HS-5 (cell line): ENCODE data around the gene ZNF770.
A peak's percentile ranks its signal among the peaks of the same experiment; 100 is the strongest.

Experiments used
- DNase-seq: peaks from one replicate; pipeline ENCODE4 v3.0.0-alpha.2; 2012; ENCODE audit warnings: low read depth

The ZNF770 gene

DNA sequence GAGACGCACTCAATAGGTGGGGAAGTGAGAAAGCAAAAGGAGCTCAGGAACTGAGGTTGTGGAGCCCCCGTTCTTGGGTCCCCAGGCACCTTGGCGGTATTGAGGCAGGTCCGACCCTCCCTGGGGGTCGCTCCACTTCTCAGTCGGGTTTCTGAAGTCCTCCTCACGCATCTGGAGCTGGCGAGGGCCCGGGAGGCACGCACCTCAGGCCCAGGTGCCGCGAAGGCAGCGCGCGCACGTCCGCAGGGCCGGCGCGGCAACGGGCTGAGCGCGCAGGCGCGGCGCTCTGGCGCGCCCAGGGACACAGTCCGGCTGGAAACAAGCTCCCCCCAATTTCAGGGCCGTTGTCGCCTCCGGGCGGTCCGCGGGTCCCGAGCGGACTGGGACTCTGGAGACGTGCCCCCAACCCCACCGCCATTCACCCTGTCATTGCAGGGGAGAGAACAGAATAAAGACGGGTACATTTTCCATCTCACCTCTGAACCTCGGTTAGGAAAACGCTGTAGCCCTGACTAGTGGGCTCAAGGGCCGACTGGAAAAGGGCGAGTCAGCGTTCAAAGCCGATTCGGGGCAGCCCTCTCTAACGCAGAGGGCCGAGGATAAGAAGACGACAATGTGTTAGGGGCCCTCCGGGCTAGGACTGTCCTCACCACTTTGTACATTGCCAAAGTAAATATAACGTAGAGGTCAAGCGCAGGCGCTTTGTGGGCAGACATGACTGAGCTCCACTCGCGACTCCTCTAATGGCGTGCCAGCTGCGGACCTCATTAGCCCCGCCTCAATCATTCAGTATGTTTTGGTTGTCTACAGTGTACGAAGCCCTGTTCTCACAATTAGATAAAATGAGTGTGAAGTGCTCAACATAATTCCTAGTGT, at the start of gene ZNF770:
ZNF770 (minus strand) TSS at position 261 of the 876 bp plus-strand sequence. CDS start 4,853 bp downstream, outside the sequence.
- peak; percentile 59 for DNase-seq

DNA sequence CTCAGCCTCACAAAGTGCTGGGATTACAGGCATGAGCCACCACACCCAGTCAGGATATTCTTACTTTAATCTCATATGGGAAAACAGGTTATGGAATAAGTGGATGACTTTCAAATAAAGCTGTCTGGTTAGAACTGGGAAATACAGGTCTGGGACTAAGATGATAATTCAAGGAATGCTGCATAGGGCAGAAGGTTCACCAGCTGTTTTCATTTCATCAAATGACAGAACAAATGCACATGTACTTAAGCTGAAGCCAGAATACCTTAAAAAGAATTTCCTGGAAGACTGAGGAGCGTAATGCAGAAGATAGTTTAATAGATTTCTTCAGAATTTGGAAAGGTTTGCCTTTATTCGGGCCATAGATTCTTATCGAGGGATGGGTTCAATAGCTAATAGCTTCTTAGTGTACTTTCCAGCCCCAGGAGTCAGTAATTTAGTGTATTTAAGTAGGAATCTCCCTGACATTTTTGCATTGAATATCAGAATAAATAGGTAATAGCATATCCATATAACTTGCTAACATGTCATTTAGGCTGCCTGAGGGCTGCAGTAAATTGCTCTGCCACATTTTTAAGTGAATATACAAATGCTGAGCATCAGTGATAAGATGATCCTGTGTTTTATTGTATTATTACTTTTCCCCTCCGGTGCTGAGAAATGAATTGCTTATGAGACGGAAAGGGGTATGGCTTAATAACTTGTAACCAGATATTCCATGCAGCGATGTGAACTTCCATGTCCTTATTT, 40.3 kb upstream of the ZNF770 start:
- no peak for DNase-seq

GRCh38 chr15:35023804-35024203, 35.7 kb upstream of the ZNF770 start:
- DNase-seq = no peak

DNA sequence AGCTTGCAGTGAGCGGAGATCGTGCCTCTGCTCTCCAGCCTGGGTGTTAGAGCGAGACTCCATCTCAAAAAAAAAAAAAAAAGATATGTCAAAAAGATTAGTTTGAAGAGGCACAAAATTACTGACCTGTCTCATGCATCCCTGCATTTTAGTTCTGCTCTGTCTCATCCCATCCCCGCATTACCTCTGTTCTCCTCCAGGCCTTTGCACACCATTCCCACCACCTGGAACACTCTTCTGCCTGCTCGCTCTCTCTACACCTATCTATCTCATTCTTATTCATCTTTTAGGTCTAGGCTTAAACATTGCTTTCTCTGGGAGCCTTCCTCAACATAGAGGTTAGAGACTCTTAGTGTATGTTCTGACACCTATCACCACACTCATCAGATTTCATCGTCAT, 32.9 kb upstream of the ZNF770 start:
- DNase-seq = no peak

DNA sequence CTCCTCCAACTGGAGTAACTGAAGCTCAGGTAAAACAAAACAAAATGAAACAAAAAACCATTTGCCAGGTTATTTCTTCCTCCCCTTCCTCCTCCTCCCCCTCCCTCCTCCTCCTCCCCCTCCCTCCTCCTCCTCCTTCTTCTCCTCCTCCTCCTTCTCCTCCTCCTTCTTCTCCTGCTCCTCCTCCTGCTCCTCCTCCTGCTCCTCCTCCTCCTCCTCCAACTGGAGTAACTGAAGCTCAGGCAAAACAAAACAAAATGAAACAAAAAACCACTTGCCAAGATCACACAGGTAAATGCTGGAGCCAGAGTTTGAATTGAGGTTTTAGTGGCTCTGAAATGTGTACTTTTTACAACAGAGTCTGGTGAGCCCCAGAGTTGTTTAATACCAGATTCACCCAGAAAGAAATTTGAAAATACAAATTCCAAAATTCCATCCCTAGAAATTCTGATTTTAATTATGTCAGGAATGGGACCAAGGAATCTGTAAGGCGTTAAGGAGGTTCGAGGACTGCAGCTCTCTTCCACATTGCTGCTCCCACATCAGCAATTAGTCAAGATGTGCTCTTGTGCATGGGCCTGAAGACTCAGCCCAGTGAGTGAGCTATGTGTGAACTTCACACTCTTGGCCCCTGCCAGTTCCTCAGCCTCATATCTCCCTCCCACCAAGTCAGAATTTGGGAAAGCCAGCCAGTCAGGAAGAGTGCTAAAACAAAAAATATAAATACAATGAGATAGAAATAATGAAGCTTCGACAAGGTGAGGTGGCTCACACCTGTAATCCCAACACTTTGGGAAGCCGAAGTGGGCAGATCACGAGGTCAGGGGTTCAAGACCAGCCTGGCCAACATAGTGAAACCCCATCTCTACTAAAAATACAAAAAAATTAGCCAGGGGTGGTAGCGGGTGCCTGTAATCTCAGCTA, 31.6 kb upstream of the ZNF770 start:
- DNase-seq = no peak

GRCh38 chr15:35014241-35014640, 26.2 kb upstream of the ZNF770 start:
- no peak for DNase-seq

DNA sequence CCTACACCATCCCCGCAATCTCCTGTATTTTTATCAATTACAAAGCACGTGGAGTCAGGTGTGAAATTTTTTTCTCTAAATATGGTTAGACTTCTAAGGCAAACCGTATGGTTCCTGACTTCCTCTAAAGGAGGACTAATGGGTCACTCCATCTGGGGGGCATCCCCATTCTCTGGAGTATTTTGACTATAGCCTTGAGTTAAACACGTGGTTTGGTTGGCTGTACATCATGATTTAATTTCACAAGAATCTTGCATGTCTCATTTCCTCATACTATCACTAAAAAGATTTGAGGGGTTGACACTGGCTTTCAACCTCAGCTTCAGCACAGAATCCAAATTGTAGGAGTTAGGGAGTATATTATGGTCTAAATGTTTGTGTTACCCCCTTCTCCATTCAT, 25.3 kb upstream of the ZNF770 start:
- DNase-seq = no peak

DNA sequence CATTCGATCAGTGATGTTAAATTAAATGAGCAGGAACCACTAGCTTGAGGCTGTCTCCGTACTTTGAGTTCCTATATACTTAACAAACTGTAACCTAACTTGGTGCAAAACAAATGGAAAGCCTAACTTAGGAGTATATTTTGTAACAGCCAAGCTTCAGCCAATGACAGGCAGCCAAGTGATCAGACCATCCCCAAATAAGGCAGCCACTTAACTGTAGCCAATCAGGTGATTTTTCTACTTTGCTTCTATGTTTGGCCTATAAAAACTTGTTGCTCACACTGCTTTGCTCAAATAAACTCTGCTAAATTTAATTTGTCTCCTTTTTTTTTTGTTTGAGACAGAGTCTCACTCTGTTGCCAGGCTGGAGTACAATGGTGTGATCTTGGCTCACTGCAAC, 19.3 kb upstream of the ZNF770 start:
- DNase-seq = no peak

GRCh38 chr15:35005933-35006332, 17.8 kb upstream of the ZNF770 start:
- DNase-seq = no peak

DNA sequence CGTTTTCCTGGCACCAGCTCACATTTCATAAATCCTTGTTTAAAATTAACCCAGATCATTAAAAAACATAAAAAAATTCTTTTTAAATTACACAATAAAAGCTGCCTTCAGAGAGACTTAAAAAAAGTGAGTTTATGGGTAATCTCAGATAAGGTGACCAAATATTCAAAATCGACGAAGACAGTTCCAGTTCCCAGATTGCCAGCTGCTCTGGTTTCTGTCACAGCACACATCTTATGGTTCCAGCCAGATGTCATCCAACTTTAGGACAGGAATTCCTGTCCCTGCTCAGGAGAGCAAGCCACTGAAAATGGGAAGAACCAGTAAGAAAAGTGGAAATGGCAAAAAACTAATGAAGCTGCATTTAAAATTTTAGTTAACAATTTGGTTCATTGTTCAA, 15.8 kb upstream of the ZNF770 start:
- DNase-seq = no peak

DNA sequence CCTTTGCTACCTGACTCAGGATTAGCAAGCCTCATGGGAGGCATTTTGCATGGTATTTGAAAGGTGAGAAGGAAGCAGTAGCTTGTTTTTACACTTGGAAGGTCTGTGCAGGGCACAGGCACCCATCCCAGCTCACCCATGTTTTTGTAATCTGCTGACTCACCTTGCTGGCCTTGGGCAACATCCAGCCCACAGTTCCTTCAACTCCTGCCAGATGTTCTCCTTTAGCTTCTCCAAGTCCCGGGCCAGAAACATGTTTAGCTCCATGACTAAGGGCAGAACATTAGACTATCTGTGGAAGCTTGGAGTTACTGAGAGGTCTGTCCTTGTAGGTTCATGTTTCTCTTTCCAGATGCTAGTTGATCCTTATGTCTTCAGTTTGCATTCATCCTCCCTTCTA, 12.4 kb upstream of the ZNF770 start:
- peak; percentile 87 for DNase-seq

- DNase-seq = no peak
Measured at GRCh38 chr15:34999906-35000305, 11.8 kb upstream of the ZNF770 start.

GRCh38 chr15:34994925-34995324, 6.8 kb upstream of the ZNF770 start:
- DNase-seq = no peak

DNA sequence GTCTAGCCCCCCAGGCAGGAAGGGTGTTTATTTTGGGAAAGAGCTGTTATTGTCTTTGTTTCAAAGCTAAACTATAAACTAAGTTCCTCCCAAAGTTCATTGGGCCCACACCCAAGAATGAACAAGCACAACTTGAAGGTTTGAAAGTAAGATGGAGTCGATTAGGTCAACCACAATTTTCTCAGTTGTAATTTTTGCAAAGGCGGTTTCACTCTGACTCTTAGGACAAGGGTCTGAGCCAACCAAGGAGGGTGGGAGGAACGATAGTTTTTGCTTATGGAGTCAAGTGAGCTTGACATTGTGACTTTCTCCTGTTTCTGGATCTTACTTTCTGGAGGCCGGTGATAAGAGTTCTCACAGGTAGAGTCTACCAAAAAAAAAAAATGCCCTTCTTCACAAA, 5.8 kb upstream of the ZNF770 start:
- no peak for DNase-seq

DNA sequence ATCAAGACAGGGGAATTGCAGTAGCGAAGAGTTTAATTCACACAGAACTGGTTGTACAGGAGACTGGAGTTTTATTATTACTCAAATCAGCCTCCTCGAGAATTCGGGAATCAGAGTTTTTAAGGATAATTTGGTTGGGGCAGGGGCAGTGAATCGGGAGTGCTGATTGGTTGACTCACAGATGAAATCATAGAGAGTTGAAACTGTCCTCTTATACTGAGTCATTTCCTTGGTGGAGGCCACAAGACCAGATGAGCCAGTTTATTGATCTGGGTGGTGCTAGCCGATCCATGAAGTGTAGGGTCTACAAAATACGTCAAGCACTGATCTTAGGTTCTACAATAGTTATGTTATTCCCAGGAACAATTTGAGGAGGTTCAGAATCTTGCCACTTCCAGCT, 5.3 kb upstream of the ZNF770 start:
- no peak for DNase-seq

GRCh38 chr15:34987609-34988026, 469 bp downstream of the ZNF770 start:
- no peak for DNase-seq

DNA sequence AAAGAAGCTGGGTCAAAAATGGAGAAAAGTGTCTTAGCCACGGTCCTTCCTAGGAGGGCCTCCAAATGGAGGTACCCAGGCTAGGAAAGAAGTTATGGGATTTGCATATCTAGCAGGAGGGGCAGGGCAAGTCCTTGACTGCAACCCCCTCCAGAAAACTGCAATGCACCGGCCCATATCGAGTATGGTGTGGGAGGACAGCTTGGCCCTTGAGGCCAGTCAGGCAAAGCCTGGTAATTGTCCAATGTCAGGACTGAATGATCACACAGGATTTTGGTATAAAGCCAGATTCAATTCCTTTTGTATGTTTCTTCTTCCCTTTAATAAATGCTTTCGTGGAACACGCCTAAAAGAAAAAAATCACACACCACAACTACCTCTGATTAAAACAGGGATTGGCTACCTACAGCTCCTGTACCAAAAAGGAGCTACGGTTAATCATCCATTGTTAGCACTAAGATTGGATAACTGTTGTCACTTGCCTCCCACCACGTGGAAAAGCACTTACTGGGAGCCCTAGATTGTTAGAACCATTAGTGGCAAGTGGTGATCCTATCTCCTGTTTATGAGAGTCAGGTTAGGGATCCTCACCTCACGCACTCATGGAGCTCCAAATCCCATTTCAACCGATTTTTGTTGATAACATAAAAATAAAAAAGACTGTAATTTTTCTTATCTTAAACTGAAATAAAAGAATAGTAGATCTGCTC, 1.2 kb downstream of the ZNF770 start:
- DNase-seq = no peak

GRCh38 chr15:34986326-34986725, 1.8 kb downstream of the ZNF770 start:
- no peak for DNase-seq

DNA sequence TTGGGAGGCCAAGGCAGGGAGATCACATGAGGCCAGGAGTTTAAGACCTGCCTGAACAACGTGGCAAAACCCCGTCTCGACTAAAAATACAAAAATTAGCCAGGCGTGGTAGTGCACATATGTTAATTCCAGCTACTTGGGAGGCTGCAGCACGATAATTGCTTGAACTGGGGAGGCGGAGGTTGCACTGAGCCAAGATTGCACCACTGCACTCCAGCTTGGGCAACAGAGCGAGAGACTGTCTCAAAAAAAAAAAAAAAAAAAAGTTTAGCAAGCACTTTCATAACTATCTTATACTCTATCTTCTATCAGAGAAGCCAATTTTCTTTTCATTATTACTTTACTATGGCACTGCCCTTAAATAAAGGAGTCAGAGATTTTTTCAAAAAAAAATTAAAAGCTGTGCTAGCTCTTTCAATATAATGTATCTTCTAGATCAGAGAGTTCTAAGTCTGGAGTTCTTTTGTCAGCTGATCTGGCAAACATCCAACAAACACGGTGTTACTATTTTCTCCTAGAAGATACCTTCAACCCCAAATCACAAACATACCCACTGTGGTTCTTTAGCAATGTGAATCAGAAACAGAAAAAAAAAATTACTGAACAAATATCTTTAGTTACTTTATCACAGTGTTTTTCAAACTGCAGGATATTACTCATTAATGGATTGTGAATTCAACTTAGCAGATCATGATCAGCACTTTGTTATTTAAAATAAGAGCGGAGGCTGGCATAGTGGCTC, 3.0 kb downstream of the ZNF770 start:
- DNase-seq = no peak

DNA sequence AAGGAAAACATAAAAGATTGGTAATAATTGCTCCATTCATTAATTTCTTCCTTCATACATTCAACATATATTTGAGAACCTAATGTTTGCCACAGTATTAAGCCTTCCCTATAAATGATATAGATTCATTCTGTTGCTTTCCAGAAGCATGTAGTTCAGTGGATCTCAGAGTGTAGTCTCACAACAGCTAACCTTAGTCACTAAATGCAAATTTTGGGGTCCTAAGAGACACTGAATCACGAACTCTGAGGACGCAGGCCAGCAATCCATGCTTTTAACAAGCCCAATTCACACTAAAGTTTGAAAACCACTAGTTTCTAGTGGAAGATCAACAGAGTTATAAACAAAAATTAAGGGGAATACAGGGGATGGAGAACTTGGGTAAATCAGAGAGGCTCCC, 11.3 kb downstream of the ZNF770 start:
- no peak for DNase-seq

- DNase-seq = no peak
Measured at GRCh38 chr15:34976073-34976472, 12.0 kb downstream of the ZNF770 start.
